Measurements from ENCODE around the gene SUCO. TPM values are rescaled to one million over a fixed set of nuclear protein-coding genes. Genes with fewer than 3 reads are reported as not detected.
"Not testable (repeated sequence)": the region's sequence is repeated elsewhere in the genome, so short reads cannot be mapped to it uniquely, and the experiment has no call there.

SUCO gene
- total and polyA plus RNA-seq, 2 donors (not counting 1 experiment from before 2014, with no cell fraction given): 5.5 to 59.7 TPM

DNA sequence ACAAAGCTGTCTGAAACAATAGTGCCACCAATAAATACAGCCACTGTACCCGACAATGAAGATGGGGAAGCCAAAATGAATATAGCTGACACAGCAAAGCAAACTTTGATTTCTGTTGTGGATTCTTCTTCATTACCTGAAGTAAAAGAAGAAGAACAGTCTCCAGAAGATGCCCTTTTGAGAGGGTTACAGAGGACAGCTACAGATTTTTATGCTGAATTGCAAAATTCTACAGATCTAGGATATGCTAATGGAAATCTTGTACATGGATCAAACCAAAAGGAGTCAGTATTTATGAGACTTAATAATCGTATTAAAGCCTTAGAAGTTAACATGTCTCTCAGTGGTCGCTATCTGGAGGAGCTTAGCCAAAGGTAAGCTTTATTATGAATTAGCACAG lies 56.6 kb downstream of the SUCO start:
- WGBS (ENCODE audit: insufficient coverage): no CpG with 5 or more reads among the region's 3 CpGs
- TF ChIP-seq EZH2 (IDR thresholded peaks at IDR 0.05; ENCODE audit: borderline replicate concordance, insufficient read depth, low read depth, low read length, poor library complexity, severe bottlenecking) (no peak), CTCF (IDR thresholded peaks at IDR 0.05) (no peak)
- H2AFZ ChIP-seq (ENCODE audit: insufficient read depth, low read depth, low read length, poor library complexity, severe bottlenecking): no peak overlapping the region
- H3K4me2 ChIP-seq (replicated peaks; ENCODE audit: low read depth, low read length, poor library complexity, severe bottlenecking): no peak overlapping the region
- no peaks in the 10 kb centered on the region for H3K9me3 Mint-ChIP-seq (ENCODE audit: insufficient read depth)
- H3K27me3 Mint-ChIP-seq: no peaks in the 10 kb centered on the region
- intact Hi-C loops (cut with micrococcal nuclease): no loop called here
- H3K9me3 ChIP-seq (ENCODE audit: control extremely low read depth in 1 of 3, control insufficient read depth in 2 of 3, insufficient read depth in 1 of 3, low read length in 2 of 3): no peaks in the 10 kb centered on the region
- H3K4me1 Mint-ChIP-seq: peaks cover 3% of the 10 kb centered on the region
- no peak overlapping the region for H3K9ac ChIP-seq (ENCODE audit: low read length)
- DNase-seq (no peak), ATAC-seq (ENCODE audit: low read depth) (no peak)
- no peaks in the 10 kb centered on the region for H3K4me1 ChIP-seq (ENCODE audit: control insufficient read depth in 2 of 2, insufficient read depth in 2 of 2, low read length in 2 of 2)
- H3K27ac Mint-ChIP-seq: no peak overlapping the region
- ChIA-PET CTCF (interaction anchor here (0.7 kb wide), 1 partner anchor 9 kb away, joined by 3 read pairs; no protein-coding TSS in a partner anchor), POLR2A (no interaction called here)
- no peaks in the 10 kb centered on the region for H4K20me1 ChIP-seq (ENCODE audit: control insufficient read depth, insufficient read depth, low read length, poor library complexity, severe bottlenecking)
- no peaks in the 10 kb centered on the region for H3K79me2 ChIP-seq (ENCODE audit: control insufficient read depth, insufficient read depth, low read length)
- no peak overlapping the region for H3K4me3 ChIP-seq (ENCODE audit: control extremely low read depth in 1 of 5, extremely low read depth in 1 of 5, insufficient read depth in 1 of 5, low read depth in 2 of 5, low read length in 4 of 5)
- H3K27ac ChIP-seq (ENCODE audit: low read length in 2 of 2): no peak overlapping the region
- H3K4me3 Mint-ChIP-seq: no peak overlapping the region
- peaks cover 17 to 28% of the 10 kb centered on the region in 2 experiments for H3K36me3 ChIP-seq (replicated peaks in 1 of 2; ENCODE audit: control extremely low read depth in 1 of 2, control insufficient read depth in 1 of 2, extremely low read depth in 1 of 2, insufficient read depth in 2 of 2, low read length in 1 of 2)
- no peaks in the 10 kb centered on the region for H3K27me3 ChIP-seq (replicated peaks in 1 of 4; ENCODE audit: control extremely low read depth in 1 of 4, control insufficient read depth in 3 of 4, insufficient read depth in 4 of 4, low read length in 3 of 4)

GRCh38 chr1:172591429-172591828 lies 58.5 kb downstream of the SUCO start:
- intact Hi-C loops (cut with micrococcal nuclease); CTCF ChIA-PET; POLR2A ChIA-PET: not testable (repeated sequence)

DNA sequence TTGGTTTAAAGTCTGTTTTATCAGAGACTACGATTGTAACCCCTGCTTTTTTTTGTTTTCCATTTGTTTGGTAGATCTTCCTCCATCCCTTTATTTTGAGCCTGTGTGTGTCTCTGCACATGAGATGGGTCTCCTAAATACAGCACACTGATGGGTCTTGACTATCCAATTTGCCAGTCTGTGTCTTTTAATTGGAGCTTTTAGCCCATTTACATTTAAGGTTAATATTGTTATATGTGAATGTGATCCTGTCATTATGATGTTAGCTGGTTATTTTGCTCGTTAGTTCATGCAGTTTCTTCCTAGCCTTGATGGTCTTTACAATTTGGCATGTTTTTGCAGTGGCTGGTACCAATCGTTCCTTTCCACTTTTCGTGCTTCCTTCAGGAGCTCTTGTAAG lies 62.1 kb downstream of the SUCO start:
- H3K4me3 Mint-ChIP-seq; H2AFZ ChIP-seq (ENCODE audit: insufficient read depth, low read depth, low read length, poor library complexity, severe bottlenecking); ATAC-seq (ENCODE audit: low read depth); POLR2A ChIA-PET; H3K27ac Mint-ChIP-seq; CTCF ChIA-PET; H3K4me2 ChIP-seq (replicated peaks; ENCODE audit: low read depth, low read length, poor library complexity, severe bottlenecking); intact Hi-C loops (cut with micrococcal nuclease); H4K20me1 ChIP-seq (ENCODE audit: control insufficient read depth, insufficient read depth, low read length, poor library complexity, severe bottlenecking); H3K27me3 Mint-ChIP-seq; DNase-seq; H3K4me3 ChIP-seq (ENCODE audit: control extremely low read depth in 1 of 5, extremely low read depth in 1 of 5, insufficient read depth in 1 of 5, low read depth in 2 of 5, low read length in 4 of 5); H3K27me3 ChIP-seq (replicated peaks in 1 of 4; ENCODE audit: control extremely low read depth in 1 of 4, control insufficient read depth in 3 of 4, insufficient read depth in 4 of 4, low read length in 3 of 4); H3K79me2 ChIP-seq (ENCODE audit: control insufficient read depth, insufficient read depth, low read length); H3K27ac ChIP-seq (ENCODE audit: low read length in 2 of 2); H3K9ac ChIP-seq (ENCODE audit: low read length); H3K9me3 Mint-ChIP-seq (ENCODE audit: insufficient read depth); H3K4me1 ChIP-seq (ENCODE audit: control insufficient read depth in 2 of 2, insufficient read depth in 2 of 2, low read length in 2 of 2); H3K9me3 ChIP-seq (ENCODE audit: control extremely low read depth in 1 of 3, control insufficient read depth in 2 of 3, insufficient read depth in 1 of 3, low read length in 2 of 3); H3K4me1 Mint-ChIP-seq: not testable (repeated sequence)
- WGBS (ENCODE audit: insufficient coverage): 100% methylated on average over 2 of the region's 4 CpGs
- H3K36me3 ChIP-seq (replicated peaks in 1 of 2; ENCODE audit: control extremely low read depth in 1 of 2, control insufficient read depth in 1 of 2, extremely low read depth in 1 of 2, insufficient read depth in 2 of 2, low read length in 1 of 2): peaks cover 10 to 15% of the 10 kb centered on the region in 2 experiments

More at GRCh38 chr1:172591429-172591828, 58.5 kb downstream of the SUCO start:
- H3K36me3 ChIP-seq (replicated peaks in 1 of 2; ENCODE audit: control extremely low read depth in 1 of 2, control insufficient read depth in 1 of 2, extremely low read depth in 1 of 2, insufficient read depth in 2 of 2, low read length in 1 of 2): peaks cover 17 to 24% of the 10 kb centered on the region in 2 experiments
- H3K9me3 ChIP-seq (ENCODE audit: control extremely low read depth in 1 of 3, control insufficient read depth in 2 of 3, insufficient read depth in 1 of 3, low read length in 2 of 3); DNase-seq; H3K27me3 ChIP-seq (replicated peaks in 1 of 4; ENCODE audit: control extremely low read depth in 1 of 4, control insufficient read depth in 3 of 4, insufficient read depth in 4 of 4, low read length in 3 of 4); H3K4me3 ChIP-seq (ENCODE audit: control extremely low read depth in 1 of 5, extremely low read depth in 1 of 5, insufficient read depth in 1 of 5, low read depth in 2 of 5, low read length in 4 of 5); H2AFZ ChIP-seq (ENCODE audit: insufficient read depth, low read depth, low read length, poor library complexity, severe bottlenecking); H3K27ac ChIP-seq (ENCODE audit: low read length in 2 of 2); H3K4me2 ChIP-seq (replicated peaks; ENCODE audit: low read depth, low read length, poor library complexity, severe bottlenecking); H3K4me1 Mint-ChIP-seq; H3K79me2 ChIP-seq (ENCODE audit: control insufficient read depth, insufficient read depth, low read length); H3K9ac ChIP-seq (ENCODE audit: low read length); H3K4me3 Mint-ChIP-seq; H4K20me1 ChIP-seq (ENCODE audit: control insufficient read depth, insufficient read depth, low read length, poor library complexity, severe bottlenecking); H3K27ac Mint-ChIP-seq; H3K4me1 ChIP-seq (ENCODE audit: control insufficient read depth in 2 of 2, insufficient read depth in 2 of 2, low read length in 2 of 2); ATAC-seq (ENCODE audit: low read depth); H3K9me3 Mint-ChIP-seq (ENCODE audit: insufficient read depth); H3K27me3 Mint-ChIP-seq: not testable (repeated sequence)
- no CpG with 5 or more reads among the region's 1 CpG for WGBS (ENCODE audit: insufficient coverage)
